ENCODE results near the gene HIPK3.
A peak's percentile ranks its signal among the peaks of the same experiment; 100 is the strongest.

The HIPK3 gene

GRCh38 chr11:33315822-33316221 is 58.6 kb downstream of the HIPK3 start:
- POLR2A ChIA-PET, result no interaction called here
- no peak overlapping the region for H3K27ac ChIP-seq (ENCODE audit: extremely low read depth, low read depth, low read length)
- H3K4me1 ChIP-seq (ENCODE audit: control insufficient read depth, insufficient read depth, low read length), result no peaks in the 10 kb centered on the region; the same call in 1 of the 2 replicates
- H3K9me3 ChIP-seq (ENCODE audit: control insufficient read depth, insufficient read depth, low read depth, low read length), result no peaks in the 10 kb centered on the region
- no peaks in the 10 kb centered on the region for H3K36me3 ChIP-seq (ENCODE audit: control insufficient read depth in 2 of 2, insufficient read depth in 1 of 2, low read length in 2 of 2)
- H3K4me3 ChIP-seq (ENCODE audit: low read depth, low read length), result no peak overlapping the region
- TF ChIP-seq ZNF391 (tag by site-specific recombination; IDR thresholded peaks at IDR 0.05; ENCODE audit: borderline replicate concordance, low read depth) (no peak), ZNF404 (tag by site-specific recombination; IDR thresholded peaks at IDR 0.05) (no peak), ZNF157 (tag by site-specific recombination; IDR thresholded peaks at IDR 0.05) (no peak)
- CTCF ChIA-PET, result no interaction called here

- no peak overlapping the region for H3K27ac ChIP-seq (ENCODE audit: extremely low read depth, low read depth, low read length)
- CTCF ChIA-PET, result interaction anchor here (1.0 kb wide), 1 partner anchor 10 kb away, joined by 3 read pairs; no protein-coding TSS in a partner anchor
- no peaks in the 10 kb centered on the region for H3K9me3 ChIP-seq (ENCODE audit: control insufficient read depth, insufficient read depth, low read depth, low read length)
- POLR2A ChIA-PET, result no interaction called here
- H3K36me3 ChIP-seq (ENCODE audit: control insufficient read depth in 2 of 2, insufficient read depth in 1 of 2, low read length in 2 of 2), result no peaks in the 10 kb centered on the region
- peak; percentile 74; the same call in 1 of the 2 replicates for TF ChIP-seq ZNF10 (tag by site-specific recombination; IDR thresholded peaks at IDR 0.05)
- TF ChIP-seq PRDM10 (tag by site-specific recombination; IDR thresholded peaks at IDR 0.05), result peak; percentile 32; the same call in 1 of the 2 replicates
- TF ChIP-seq ZNF692 (tag by site-specific recombination; IDR thresholded peaks at IDR 0.05), result no peak
- no peaks in the 10 kb centered on the region; the same call in 1 of the 2 replicates for H3K4me1 ChIP-seq (ENCODE audit: control insufficient read depth, insufficient read depth, low read length)
- no peak overlapping the region for H3K4me3 ChIP-seq (ENCODE audit: low read depth, low read length)
These were observed 60.5 kb downstream of the HIPK3 start for GRCh38 chr11:33317662-33318061.

GRCh38 chr11:33320016-33320813 is 63.0 kb downstream of the HIPK3 start:
- H3K9me3 ChIP-seq (ENCODE audit: control insufficient read depth, insufficient read depth, low read depth, low read length), result no peaks in the 10 kb centered on the region
- TF ChIP-seq MYNN (tag by site-specific recombination; IDR thresholded peaks at IDR 0.05; ENCODE audit: borderline replicate concordance) (peak; percentile 91), CTCF (tag by site-specific recombination; IDR thresholded peaks at IDR 0.05) (0 out of 2 replicates have a peak, but pooled peaks have one; percentile 14), ZNF654 (tag by site-specific recombination; IDR thresholded peaks at IDR 0.05; ENCODE audit: low read depth) (peak; percentile 7; the same call in 1 of the 2 replicates), ZNF626 (tag by site-specific recombination; IDR thresholded peaks at IDR 0.05) (no peak)
- CTCF ChIA-PET, result interaction anchor here (0.6 to 1.5 kb wide), 5 partner anchors 9 to 903 kb away, joined by 3 to 7 read pairs (median 3); no protein-coding TSS in a partner anchor
- no peaks in the 10 kb centered on the region for H3K36me3 ChIP-seq (ENCODE audit: control insufficient read depth in 2 of 2, insufficient read depth in 1 of 2, low read length in 2 of 2)
- POLR2A ChIA-PET, result interaction anchor here (0.7 to 0.9 kb wide), 2 partner anchors 55 to 455 kb away, joined by 3 to 4 read pairs; no protein-coding TSS in a partner anchor
- H3K4me3 ChIP-seq (ENCODE audit: low read depth, low read length), result no peak overlapping the region
- H3K27ac ChIP-seq (ENCODE audit: extremely low read depth, low read depth, low read length), result no peak overlapping the region
- H3K4me1 ChIP-seq (ENCODE audit: control insufficient read depth, insufficient read depth, low read length), result no peaks in the 10 kb centered on the region; the same call in 1 of the 2 replicates
